ENCODE results near the gene COBL. TPM values are rescaled to one million over a fixed set of nuclear protein-coding genes. Genes with fewer than 3 reads are reported as not detected.

COBL gene
- total RNA-seq, 1 donor from 2014 or later = 27.9 TPM

- DNase-seq (no peak), ATAC-seq (no peak)
- H3K4me3 ChIP-seq = no peak overlapping the region
- no peak overlapping the region for H3K27ac ChIP-seq
- H3K27me3 ChIP-seq (ENCODE audit: low read depth) = no peaks in the 10 kb centered on the region
- no peak for TF ChIP-seq CTCF (IDR thresholded peaks at IDR 0.05)
- H3K9me3 ChIP-seq = no peaks in the 10 kb centered on the region
- no peaks in the 10 kb centered on the region for H3K36me3 ChIP-seq
- intact Hi-C loops (cut with DNase I) = no loop called here
- H3K4me1 ChIP-seq = peaks cover 10% of the 10 kb centered on the region
Measured at GRCh38 chr7:51265066-51265907, 51.3 kb downstream of the COBL start.

- no peak for DNase-seq
Measured at GRCh38 chr7:51263631-51264484, 52.8 kb downstream of the COBL start.

GRCh38 chr7:51262796-51263531, 53.6 kb downstream of the COBL start:
- Histone ChIP-seq H3K4me3 (no peak overlapping the region), H3K36me3 (no peaks in the 10 kb centered on the region), H3K9me3 (no peaks in the 10 kb centered on the region), H3K27me3 (ENCODE audit: low read depth) (no peaks in the 10 kb centered on the region), H3K27ac (peak overlapping the region; percentile 46), H3K4me1 (peaks cover 10% of the 10 kb centered on the region)
- no peak for DNase-seq
- no peak for TF ChIP-seq CTCF (IDR thresholded peaks at IDR 0.05)
- ATAC-seq = peak in 1 of 2 donors; percentile 18
- intact Hi-C loops (cut with DNase I) = no loop called here

More at GRCh38 chr7:51263631-51264484, 52.8 kb downstream of the COBL start:
- intact Hi-C loops (cut with DNase I) = no loop called here
- ATAC-seq = peak; percentile 88 to 90
- Histone ChIP-seq H3K36me3 (no peaks in the 10 kb centered on the region), H3K27me3 (ENCODE audit: low read depth) (no peaks in the 10 kb centered on the region), H3K9me3 (no peaks in the 10 kb centered on the region), H3K4me3 (no peak overlapping the region), H3K27ac (no peak overlapping the region), H3K4me1 (peaks cover 10% of the 10 kb centered on the region)
- no peak for TF ChIP-seq CTCF (IDR thresholded peaks at IDR 0.05)

- intact Hi-C loops (cut with DNase I) = no loop called here
- Histone ChIP-seq H3K9me3 (no peaks in the 10 kb centered on the region), H3K36me3 (no peaks in the 10 kb centered on the region), H3K4me3 (no peak overlapping the region), H3K27me3 (ENCODE audit: low read depth) (no peaks in the 10 kb centered on the region), H3K27ac (no peak overlapping the region), H3K4me1 (peaks cover 10% of the 10 kb centered on the region)
- DNase-seq = no peak
- ATAC-seq = peak; percentile 13 to 42
- TF ChIP-seq CTCF (IDR thresholded peaks at IDR 0.05) = no peak
Measured at GRCh38 chr7:51261950-51262795, 54.4 kb downstream of the COBL start.
